ENCODE data around the gene MARCHF3.
"Not testable (repeated sequence)": the region's sequence is repeated elsewhere in the genome, so short reads cannot be mapped to it uniquely, and the experiment has no call there.

The MARCHF3 gene

DNA sequence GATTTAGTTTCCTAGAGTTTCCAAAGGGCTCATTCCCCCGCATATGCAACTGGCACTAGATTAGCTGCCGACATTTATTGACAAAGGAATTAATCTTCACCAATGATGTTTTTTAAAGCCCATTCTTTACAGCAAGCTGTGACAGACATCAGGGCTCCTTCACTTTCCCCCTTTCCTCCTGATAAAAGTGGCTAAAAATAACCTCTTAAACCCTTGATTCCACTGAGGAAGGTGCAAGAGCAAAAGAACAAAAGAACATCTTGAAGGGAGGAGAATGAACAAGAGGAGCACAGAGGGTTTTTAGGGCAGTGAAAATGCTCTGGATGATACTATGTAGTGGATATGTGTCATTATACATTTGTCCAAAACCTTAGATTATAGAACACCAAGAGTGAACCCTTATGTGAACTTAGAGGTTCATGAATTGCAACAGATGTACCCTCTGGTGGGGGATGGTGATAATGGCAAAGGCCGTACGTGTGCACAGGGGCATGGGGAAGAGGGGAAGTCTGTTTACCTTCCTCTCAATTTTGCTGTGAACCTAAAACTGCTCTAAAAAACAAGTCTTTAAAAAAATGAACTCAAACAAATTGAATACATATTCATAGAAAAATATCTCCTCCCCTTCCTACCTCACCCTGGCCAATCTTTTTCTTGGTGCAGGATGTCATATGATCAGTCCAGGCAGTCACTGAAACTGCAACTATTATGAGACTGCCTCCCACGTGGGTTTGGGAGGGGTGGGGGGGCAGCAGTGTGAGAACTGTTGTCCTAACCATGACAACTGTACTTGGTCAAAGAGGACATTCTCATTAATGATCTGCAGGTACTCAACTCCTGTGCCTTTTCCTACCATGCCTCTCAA is 83.0 kb downstream of the MARCHF3 start:
- DNase-seq = no peak

DNA sequence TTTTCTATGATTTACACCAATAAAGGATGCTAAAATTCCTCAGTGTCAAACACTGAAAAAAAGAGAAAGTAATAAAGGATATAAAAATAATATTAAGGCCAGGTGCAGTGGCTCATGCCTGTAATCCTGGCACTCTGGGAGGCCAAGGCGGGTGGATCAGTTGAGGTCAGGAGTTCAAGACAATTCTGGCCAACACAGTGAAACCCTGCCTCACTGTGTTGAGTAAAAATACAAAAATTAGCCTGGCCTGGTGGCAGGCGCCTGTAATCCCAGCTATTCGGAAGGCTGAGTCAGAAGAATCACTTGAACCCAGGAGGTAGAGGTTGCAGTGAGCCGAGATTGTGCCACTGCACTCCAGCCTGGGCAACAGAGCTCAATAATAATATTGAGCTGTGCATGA is 87.5 kb downstream of the MARCHF3 start:
- not testable (repeated sequence) for DNase-seq

DNA sequence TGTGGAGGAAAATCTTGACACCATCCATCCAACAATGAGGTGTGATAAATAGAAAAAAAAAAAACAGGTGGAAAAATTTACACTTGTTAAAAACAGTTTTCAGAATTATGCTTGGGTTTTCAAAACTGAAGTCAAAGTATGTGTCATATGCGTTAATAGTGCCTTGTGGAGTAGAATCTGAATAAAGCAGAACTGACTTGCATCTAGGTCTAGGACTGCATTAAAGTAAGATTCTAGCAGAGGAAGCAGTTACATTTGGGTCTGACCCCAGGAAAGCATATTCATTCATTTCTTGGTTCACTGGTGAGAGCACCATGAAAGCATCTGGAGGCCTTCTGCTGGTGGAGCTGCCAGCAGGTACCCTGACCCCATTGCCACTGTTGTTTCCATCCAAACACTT is 89.0 kb downstream of the MARCHF3 start:
- DNase-seq = no peak

DNA sequence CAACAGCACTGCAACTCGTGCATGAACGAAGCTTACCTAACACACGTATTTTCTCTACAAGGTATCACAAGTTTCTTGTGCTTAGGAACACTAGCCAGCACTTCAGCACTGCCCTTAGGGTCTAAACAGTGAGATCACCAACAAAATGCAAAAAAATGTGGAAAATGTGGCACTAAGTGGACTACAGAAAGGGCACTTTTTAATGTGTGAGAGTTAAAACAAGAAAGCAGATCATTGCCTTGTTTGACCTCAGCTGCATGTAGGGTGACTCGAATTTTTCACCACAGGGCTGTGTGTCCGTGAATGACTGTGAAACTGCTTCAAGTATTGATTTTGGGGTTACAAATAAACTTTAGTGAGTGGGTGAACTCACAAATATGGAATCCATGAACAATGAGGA is 90.5 kb downstream of the MARCHF3 start:
- no peak for DNase-seq

DNA sequence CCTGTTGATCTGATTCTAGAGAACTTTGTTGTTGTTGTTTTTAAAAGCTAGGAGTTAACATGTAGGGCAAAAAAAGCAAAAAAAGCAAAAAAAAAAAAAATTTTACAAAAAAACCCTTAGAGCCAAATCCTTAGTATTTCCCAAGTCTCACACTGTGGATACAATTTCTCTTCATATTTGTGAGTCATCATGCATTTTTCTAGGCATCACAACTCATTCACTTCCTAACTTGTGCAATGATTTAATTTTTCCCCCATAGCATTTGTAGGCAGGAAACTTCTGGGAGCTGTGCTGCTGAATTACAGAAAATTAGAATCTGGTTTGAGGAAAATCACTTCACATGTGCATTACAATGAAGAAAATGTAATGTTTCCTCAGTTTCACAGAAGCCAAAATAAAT is 91.9 kb downstream of the MARCHF3 start:
- no peak for DNase-seq

DNA sequence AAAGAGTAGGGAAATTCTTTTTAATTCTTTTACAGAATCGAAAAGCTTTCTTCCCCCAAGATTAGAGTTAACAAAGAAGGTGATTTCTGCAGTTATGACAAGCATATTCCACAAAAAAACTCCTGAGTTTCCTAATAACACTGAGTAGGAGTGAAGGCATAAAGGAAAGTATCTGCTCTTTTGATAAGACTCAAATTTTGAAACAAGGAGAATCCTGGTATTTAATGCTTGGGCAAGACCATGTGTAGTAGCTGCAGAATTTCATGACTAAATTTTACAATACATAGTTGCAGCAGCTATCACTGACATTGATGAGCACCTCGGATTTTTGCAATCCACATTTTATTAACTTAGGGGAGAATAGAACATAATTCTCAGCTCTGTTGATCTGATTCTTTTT is 92.6 kb downstream of the MARCHF3 start:
- no peak for DNase-seq

DNA sequence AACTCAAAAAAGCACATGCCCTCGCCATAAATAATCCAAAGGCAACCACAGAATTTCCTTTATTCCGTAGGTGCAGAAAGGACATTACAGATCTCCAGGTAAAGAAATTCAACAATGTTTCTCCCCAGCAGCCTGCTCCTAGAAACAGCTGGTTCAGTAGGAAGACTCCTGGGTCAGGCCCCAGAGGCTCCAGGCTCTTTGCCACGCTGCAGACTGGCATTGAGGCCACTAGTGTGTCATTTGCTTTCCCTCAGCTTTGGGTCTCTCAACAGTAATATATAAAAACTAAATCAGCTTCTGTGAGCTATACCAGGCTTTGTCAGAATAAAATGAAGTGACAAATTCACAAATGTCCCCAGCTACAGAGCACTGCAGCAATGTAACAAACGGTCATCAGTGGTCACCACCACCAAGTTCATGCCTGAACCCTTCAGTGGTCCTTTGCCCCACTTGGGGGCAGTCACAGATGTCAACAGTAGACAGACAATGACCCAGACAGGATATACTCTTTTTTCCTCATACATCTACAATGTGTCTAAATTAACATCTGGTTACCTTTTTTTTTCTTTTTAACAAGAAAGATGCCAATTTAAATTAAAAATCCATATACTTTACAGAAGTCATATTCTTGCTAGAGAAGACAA is 93.5 kb downstream of the MARCHF3 start:
- DNase-seq = no peak

DNA sequence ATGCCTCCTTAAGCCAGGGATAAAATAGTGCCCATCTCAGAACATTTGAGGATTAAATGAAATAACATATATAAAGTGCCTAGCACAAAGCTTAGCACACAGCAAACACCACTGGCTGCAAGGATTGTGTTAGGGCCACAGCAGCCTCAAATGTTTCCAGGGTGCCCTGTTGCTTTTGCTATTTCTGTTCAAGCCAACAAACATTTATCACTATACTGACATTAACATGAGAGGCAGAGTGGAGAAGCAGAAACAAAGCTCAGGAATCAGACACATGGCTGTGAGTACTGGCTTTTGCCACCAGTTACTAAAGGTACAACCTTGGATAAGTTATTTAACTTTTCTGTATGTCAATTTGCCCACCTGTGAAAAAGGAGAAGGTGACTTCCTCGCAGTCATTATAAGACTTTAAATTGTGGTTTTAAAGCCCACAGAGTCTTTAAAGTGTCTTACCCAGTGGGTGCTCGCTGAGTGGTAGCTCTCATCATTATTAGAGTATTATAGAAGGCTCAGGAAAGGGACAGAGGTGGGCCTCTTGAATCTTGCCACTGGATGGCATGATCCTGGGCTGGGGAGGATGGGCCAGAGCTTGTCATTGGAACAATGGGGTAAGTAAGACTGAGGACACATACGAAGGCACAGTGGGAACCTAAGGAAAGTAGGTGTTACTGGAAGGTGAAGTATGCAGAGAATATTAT is 98.2 kb downstream of the MARCHF3 start:
- DNase-seq = no peak

DNA sequence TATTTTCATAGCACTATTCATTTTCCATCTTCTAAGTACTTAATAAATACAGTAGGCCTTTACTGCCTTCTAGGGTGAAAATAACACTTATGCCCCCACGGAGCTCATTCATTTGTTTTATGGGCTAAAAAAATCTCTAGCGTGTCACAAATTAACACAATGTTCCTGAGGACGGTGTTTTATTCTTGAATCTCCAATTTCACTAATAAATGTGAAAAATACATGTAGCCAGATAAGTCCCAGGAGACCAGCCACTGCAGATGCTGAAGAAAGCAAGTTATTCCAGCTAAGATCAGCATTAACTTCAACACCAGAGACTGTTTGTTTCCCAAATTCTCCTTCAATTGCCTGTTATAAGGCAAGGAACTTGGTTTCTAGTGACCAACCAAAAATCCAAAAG is 102.3 kb downstream of the MARCHF3 start:
- DNase-seq = no peak

DNA sequence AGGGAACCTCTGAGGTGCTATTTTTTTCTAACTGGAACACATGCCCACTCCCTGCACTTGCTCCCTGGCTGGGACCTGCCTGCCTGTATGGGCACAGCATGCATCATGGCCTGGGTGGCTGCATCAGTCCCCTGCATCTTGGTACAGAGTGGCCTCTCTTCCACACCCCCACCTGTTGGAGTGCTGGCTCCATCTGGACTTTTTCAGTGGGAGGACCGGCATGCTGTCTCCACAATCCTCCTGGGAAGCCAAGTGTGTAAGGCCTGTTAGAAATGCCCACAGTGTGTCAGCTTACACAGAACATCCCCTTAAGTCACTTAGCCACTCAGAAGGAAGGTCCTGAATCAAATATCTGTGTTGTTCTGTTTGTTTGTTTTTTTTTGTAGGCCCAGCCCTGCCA is 102.9 kb downstream of the MARCHF3 start:
- DNase-seq = no peak

DNA sequence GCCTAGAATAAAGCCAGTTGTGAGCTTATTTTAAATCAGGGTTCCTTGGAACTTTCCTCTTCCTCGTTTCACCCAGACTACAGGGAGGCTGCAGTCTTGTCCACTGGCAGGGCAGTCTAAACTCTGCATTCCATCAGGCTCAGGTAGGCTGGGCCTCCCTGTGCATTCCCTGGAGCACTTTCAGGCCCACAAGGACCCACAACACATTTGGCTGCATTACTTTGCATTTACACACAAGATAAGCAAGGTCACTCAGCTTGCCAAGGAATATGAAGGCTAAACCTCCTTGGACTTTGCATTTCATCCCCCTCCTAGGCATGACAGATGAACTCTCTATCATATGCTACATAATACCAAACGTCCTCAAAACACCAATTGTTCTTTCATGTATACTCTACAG is 104.2 kb downstream of the MARCHF3 start:
- no peak for DNase-seq

DNA sequence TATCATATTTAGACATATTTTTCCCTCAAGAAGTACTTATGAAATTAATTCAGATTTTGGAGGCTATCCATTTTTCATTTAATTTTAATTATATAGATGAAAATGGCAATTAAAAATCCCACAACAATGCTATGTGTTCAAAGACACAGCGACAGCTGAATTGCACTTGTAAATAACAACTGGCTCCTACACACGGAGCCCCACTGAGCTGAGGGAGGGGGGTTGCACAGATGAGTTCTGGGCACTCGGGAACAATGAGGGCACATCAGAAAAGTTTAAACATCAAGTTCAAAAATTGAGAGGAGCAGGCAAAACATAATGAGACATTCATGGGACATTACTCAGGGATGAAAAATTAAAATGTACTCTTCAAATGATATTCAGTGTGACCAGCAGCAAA is 104.9 kb downstream of the MARCHF3 start:
- no peak for DNase-seq

DNA sequence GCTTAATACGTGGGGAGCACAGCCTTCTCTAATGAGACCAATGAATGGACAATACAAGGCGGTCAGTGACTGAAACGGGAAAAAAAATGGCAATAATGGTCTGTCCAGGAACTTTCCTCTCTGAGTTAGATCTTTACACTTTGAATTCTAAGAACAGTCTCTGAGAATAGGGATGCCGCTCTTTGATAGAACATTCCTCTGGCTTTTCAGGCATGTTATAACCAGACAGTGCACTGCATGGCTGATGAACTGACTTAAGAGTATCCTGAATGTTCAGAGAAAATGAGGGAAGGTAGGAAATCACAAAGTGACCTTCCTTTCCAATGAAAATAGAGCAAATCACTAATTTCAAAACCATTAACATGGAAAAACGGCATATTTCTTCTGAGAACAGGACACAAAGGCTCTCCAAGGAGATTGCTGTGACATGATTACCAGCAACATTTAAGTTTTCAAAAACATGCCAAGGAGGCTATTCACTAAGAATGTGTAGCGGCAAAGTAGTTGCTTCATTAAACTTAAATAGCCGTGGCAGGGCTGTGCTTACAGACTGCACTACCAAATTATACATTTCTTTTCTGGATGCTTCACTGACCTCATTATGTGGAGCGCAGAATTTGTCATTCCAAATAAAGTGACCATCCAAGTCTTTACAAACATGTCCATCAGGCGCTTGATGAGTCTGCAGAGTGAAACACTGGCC is 105.9 kb downstream of the MARCHF3 start:
- DNase-seq = no peak

DNA sequence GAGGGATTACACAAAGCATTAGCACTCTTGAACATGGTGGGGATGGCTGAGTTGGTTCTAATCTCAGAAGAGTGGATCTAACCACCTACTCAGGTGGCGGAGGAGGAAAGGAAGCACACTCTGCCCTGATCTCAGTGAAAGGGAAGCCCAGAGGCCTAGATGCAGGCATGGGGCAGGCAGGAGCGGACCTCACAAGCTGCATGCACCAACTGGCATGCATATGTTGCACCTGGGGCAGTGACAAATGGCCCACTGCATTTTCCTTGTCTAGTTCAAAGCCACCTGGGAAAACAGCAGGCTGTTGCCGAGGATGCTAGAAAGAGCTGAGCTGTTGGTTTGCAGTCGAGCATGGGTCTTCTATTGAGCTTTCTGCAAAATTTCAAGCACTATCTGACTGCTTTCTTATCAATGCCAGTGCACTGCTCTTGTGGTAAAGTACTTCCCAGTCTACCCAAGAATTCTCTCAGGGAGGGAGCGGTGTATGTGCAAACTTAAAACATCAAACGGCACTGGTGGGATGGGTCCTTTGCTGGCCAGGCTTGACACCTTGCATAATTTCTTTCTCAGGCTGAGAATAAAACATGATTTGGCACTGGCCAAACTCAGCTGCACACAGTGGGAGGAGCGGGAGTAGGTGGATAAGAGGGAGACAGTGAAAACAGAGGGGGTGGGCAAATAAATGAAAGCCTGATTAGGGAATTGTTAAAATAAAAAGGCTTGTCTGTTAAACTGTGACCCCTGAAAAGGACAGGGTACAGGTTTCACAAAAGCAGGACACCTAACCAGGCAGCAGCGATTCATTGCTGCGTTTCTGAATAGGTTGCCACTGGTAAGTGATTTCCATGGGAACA is 108.9 kb downstream of the MARCHF3 start:
- DNase-seq = no peak

DNA sequence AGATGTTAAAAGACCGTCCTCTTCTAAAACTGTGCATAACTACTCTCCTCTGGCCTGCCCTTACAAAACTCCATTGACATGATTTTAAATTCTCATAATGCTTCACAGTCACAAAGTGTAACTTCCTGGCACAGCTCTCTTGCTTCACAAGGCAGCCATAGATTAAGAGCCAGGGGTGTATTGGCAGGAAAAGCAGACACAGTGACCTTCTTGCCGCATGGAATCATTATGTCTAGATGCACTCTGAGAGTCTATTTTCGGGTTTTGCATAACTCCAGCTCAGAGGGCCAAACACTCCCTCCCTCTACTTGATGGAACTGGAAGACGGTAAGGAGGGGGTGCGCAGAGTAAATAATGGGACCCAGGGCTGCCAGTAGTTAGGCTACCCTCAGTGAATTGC is 110.1 kb downstream of the MARCHF3 start:
- no peak for DNase-seq

DNA sequence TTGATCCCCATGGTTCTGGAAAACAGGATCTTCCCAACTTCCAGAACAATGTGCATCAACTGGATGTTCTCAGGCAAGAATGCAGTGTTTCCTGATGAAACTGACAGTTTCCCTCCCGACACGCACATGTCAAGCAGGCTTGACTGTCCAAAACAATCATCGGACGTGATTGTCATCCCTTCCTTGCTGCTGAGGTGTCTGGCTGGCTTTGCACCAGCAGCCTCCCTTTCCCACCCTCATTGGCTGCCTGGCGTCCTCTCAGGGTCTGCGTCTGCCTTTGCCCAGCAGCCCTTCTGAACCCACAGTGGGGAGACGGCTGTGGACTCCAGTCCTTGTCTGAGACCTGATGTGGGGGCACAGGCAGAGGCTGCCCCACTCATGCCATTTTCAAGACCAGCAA is 110.8 kb downstream of the MARCHF3 start:
- DNase-seq = no peak

DNA sequence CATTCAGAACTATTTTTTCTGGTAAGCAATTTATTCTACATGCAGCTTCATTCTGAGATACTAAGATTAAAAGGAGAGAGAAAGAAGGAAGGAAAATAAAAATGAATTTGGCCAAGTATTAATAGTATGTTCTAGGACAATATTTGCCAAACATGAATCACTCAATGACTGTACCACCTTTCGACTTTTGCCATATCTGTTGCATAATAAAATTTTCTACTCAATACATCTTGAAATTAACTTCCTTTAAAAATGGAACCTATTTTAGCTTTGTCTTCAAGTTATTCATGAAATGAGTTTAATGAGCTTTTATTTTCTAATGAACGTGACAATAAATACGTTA is 111.8 kb downstream of the MARCHF3 start:
- no peak for DNase-seq

DNA sequence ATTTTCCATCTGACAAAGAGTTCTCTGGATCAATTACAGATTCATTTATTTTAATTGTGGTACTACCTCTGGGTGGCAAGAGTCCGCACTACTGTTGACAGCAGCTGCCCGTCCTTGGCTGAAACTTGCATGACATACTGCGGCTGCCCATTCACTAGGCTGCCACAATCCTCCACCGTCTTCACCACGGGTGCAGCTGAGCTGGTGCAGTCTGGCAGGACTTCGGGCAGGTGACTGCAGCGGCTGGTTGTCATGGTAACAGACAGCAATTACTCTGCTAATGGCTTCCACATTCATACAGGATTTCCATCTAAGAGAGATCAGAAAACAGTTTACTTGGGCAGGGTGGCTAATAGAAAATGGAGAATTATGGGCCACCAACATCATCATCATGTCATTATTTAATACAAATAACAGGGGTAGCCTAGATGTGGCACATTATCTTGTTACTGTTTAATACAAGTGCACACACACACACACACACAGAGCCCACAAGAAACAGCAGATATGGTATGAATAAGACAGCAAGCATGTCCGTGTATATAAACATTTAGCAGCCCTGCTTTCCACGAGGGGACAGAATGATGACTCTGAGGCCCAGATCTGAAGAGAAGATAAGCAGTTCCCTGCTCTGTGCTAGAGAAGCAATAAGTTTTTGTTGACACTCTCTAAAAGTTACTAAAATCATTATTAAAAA is 112.3 kb downstream of the MARCHF3 start:
- DNase-seq = peak; percentile 62

DNA sequence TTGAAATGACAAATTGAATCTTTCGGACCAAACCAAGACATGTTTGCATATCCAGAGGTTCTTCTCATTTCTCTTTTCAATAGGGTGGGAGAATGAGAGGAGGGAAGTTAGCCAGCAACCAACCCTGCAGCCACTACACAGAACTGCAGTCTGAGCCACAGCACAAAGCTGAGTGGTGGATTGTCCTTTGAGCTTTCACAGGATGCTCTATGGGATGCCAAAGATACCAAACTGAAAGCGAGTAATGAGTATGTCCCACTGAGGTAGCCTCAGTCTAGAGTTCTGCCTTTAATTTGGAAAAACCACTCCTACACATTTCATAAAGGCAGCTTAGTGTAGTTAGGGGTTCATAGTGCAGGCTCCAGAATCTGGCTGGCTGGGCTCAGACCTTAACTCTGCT is 114.9 kb downstream of the MARCHF3 start:
- no peak for DNase-seq

DNA sequence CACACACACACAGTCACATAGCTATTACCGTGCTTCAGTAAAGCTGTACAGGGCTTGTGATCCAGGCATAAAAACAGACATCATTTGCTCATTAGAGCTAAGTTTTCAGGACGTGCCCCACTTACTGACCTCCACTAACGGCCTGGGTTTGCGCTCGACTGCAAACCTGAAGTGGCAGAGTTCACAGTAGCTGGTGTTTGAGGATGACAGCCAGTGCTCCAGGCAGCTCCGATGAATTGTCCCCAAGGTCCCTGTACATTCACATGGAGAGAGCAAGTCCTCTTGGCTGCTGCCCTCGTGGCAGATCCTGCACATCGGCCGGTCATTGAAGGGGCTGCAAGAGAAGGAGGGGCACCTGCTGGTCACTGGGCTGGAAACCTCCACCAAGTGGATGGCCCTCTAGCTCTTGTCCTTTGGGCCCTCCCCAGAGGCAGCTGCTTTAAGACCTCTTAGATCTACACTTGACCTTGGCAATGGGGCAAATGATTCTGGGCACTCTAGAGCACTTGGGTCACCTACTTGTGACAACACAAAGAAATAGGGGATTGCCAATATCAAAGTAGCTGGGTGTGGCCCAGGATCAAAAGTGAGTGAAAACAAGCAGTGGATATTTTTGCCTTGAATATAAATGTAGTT is 115.4 kb downstream of the MARCHF3 start:
- no peak for DNase-seq

DNA sequence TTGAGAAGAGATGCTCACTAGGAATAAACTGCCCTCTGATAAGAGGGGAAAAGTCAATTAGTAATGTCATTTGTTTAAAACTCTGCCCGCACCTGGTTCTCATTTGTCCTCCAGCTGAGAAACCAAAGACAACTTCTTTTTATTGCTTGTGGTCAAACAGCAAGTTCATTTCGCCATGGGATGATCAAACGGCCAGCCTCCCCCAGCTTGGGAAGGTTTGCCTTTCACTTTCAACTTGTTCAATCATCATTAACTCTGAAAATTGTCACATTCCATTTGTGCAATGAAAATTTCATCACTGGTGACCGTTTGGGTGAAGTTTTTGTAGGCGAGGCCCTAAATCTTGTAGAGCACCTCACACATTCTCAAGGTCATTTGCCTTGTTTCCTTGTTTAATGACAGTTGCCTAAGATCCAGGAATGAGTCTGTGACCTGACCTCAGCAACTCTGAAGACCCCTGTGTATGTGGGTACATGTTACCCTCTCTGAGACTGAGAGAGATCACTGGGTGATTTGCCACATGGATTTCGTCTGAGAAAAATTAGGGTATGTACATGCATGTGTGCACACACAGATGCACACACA is 117.7 kb downstream of the MARCHF3 start:
- DNase-seq = no peak
